NT2/D1 (cell line): ENCODE measurements around the gene TBCD.

Source experiments
- DNase-seq: peaks from one replicate; pipeline ENCODE4 v3.0.0-alpha.2; 2011; ENCODE audit warnings: low read depth, low spot score
- H3K27me3 ChIP-seq: 2 replicates; pipeline ENCODE4 v1.6.0; 2011; ENCODE audit warnings: mild to moderate bottlenecking; ENCODE audit not compliant: insufficient read length, insufficient read depth
- H3K36me3 ChIP-seq: 2 replicates; pipeline ENCODE4 v1.6.1; 2011; ENCODE audit warnings: mild to moderate bottlenecking, low read length, mixed read lengths; ENCODE audit not compliant: insufficient read depth, insufficient read length
- H3K4me1 ChIP-seq: 2 replicates; pipeline ENCODE4 v1.5.1; 2011; ENCODE audit not compliant: insufficient read depth, insufficient read length
- H3K4me3 ChIP-seq: 2 replicates; pipeline ENCODE4 v1.5.1; 2011; ENCODE audit warnings: low read depth; ENCODE audit not compliant: insufficient read length
- H3K9ac ChIP-seq: 2 replicates; pipeline ENCODE4 v1.6.0; 2011; ENCODE audit warnings: low read depth; ENCODE audit not compliant: insufficient read length
- H3K9me3 ChIP-seq: 2 replicates; pipeline ENCODE4 v1.5.1; 2011; ENCODE audit warnings: mild to moderate bottlenecking, low read length; ENCODE audit not compliant: insufficient read depth
- SUZ12 ChIP-seq: IDR thresholded peaks from 2 replicates; pipeline ENCODE4 v1.6.1; 2011; ENCODE audit not compliant: insufficient read length, insufficient read depth; ENCODE audit errors: extremely low read depth
- YY1 ChIP-seq: IDR thresholded peaks from 2 replicates; pipeline ENCODE4 v1.6.1; 2011; ENCODE audit not compliant: insufficient read length, insufficient read depth
- ZNF274 ChIP-seq: IDR thresholded peaks from 2 replicates; pipeline ENCODE4 v1.6.1; 2011; ENCODE audit warnings: mild to moderate bottlenecking, low read depth, low read length

Gene TBCD

GRCh38 chr17:82974136-82974952 lies 222.5 kb downstream of the TBCD start:
- H3K9me3 ChIP-seq = no peaks in the 10 kb centered on the region; the same call in 1 of the 2 replicates
- TF ChIP-seq YY1 (no peak), ZNF274 (no peak), SUZ12 (no peak)

GRCh38 chr17:82976982-82977488 lies 225.2 kb downstream of the TBCD start:
- TF ChIP-seq YY1 (no peak), ZNF274 (no peak), SUZ12 (no peak)
- DNase-seq = no peak
- no peaks in the 10 kb centered on the region for H3K27me3 ChIP-seq
- no peaks in the 10 kb centered on the region for H3K9me3 ChIP-seq
- H3K36me3 ChIP-seq = no peaks in the 10 kb centered on the region
- no peak overlapping the region for H3K9ac ChIP-seq
- H3K4me3 ChIP-seq = no peak overlapping the region
- H3K4me1 ChIP-seq = no peaks in the 10 kb centered on the region

More at GRCh38 chr17:82974136-82974952, 222.5 kb downstream of the TBCD start:
- Histone ChIP-seq H3K27me3 (no peaks in the 10 kb centered on the region), H3K36me3 (no peaks in the 10 kb centered on the region), H3K9ac (no peak overlapping the region), H3K4me1 (no peaks in the 10 kb centered on the region), H3K4me3 (no peak overlapping the region)
- DNase-seq = no peak

- Histone ChIP-seq H3K36me3 (no peaks in the 10 kb centered on the region), H3K27me3 (no peaks in the 10 kb centered on the region), H3K9ac (no peak overlapping the region), H3K9me3 (no peaks in the 10 kb centered on the region), H3K4me3 (no peak overlapping the region), H3K4me1 (no peaks in the 10 kb centered on the region)
- no peak for TF ChIP-seq ZNF274
- no peak for TF ChIP-seq YY1
- no peak for TF ChIP-seq SUZ12
- DNase-seq = no peak
Observed at GRCh38 chr17:82977606-82978005, 225.7 kb downstream of the TBCD start.

GRCh38 chr17:82978765-82979349 lies 227.0 kb downstream of the TBCD start:
- DNase-seq = no peak
- TF ChIP-seq YY1 (no peak), ZNF274 (no peak), SUZ12 (no peak)
- Histone ChIP-seq H3K36me3 (no peaks in the 10 kb centered on the region), H3K4me3 (no peak overlapping the region), H3K9me3 (peaks cover 2% of the 10 kb centered on the region; the same call in 1 of the 2 replicates), H3K9ac (no peak overlapping the region), H3K4me1 (no peaks in the 10 kb centered on the region), H3K27me3 (no peaks in the 10 kb centered on the region)

GRCh38 chr17:82979718-82980117 lies 227.9 kb downstream of the TBCD start:
- DNase-seq = no peak
- TF ChIP-seq YY1 (no peak), ZNF274 (no peak), SUZ12 (no peak)
- no peaks in the 10 kb centered on the region for H3K4me1 ChIP-seq
- H3K36me3 ChIP-seq = no peaks in the 10 kb centered on the region
- peaks cover 7% of the 10 kb centered on the region; the same call in 1 of the 2 replicates for H3K9me3 ChIP-seq
- no peaks in the 10 kb centered on the region for H3K27me3 ChIP-seq
- no peak overlapping the region for H3K9ac ChIP-seq
- H3K4me3 ChIP-seq = no peak overlapping the region

GRCh38 chr17:82980632-82981031 lies 228.8 kb downstream of the TBCD start:
- Histone ChIP-seq H3K36me3 (no peaks in the 10 kb centered on the region), H3K9me3 (peaks cover 7% of the 10 kb centered on the region; the same call in 1 of the 2 replicates), H3K27me3 (no peaks in the 10 kb centered on the region), H3K4me1 (peaks cover under 1% of the 10 kb centered on the region), H3K4me3 (no peak overlapping the region), H3K9ac (no peak overlapping the region)
- no peak for TF ChIP-seq ZNF274
- TF ChIP-seq SUZ12 = no peak
- TF ChIP-seq YY1 = no peak
- DNase-seq = no peak
